Memory B cell (primary cell): Measurements from ENCODE around the gene CCDC63.

ENCODE experiments used
- ATAC-seq: fragments of 150-1000 bp; cut with Tn5 transposase; 2 replicates; pipeline ENCODE4 v1.10.0; 2021; ENCODE audit warnings: low read depth, mild to moderate bottlenecking, moderate library complexity
- DNase-seq, 2 donors: peaks; one replicate each; pipeline ENCODE4 v3.0.0; 2022; ENCODE audit warnings: low spot score in 2 of 2
- H3K27ac Mint-ChIP-seq: one replicate; pipeline ENCODE4 v1.8.0; 2022; ENCODE audit warnings: mild to moderate bottlenecking, moderate library complexity, mixed read lengths
- H3K27me3 Mint-ChIP-seq: one replicate; pipeline ENCODE4 v1.8.0; 2022; ENCODE audit warnings: mixed read lengths
- H3K36me3 Mint-ChIP-seq: one replicate; pipeline ENCODE4 v1.8.0; 2022; ENCODE audit warnings: mild to moderate bottlenecking, mixed read lengths
- H3K4me1 Mint-ChIP-seq: one replicate; pipeline ENCODE4 v1.8.0; 2022; ENCODE audit warnings: mixed read lengths
- H3K4me3 Mint-ChIP-seq: one replicate; pipeline ENCODE4 v1.8.0; 2022; ENCODE audit warnings: mild to moderate bottlenecking, moderate library complexity, mixed read lengths
- H3K9me3 Mint-ChIP-seq: one replicate; pipeline ENCODE4 v1.8.0; 2022; ENCODE audit warnings: mixed read lengths

Gene CCDC63

GRCh38 chr12:110822821-110823415, 23.9 kb upstream of the CCDC63 start:
- Mint-ChIP-seq H3K4me3 (no peak overlapping the region), H3K27ac (no peak overlapping the region), H3K36me3 (no peaks in the 10 kb centered on the region), H3K27me3 (peaks cover 5% of the 10 kb centered on the region), H3K4me1 (peaks cover 10% of the 10 kb centered on the region), H3K9me3 (peaks cover 2% of the 10 kb centered on the region)
- DNase-seq (no peak), ATAC-seq (no peak)

GRCh38 chr12:110824342-110824741, 22.4 kb upstream of the CCDC63 start:
- H3K4me3 Mint-ChIP-seq = no peak overlapping the region
- no peak overlapping the region for H3K27ac Mint-ChIP-seq
- ATAC-seq (no peak), DNase-seq (no peak)
- peaks cover 2% of the 10 kb centered on the region for H3K9me3 Mint-ChIP-seq
- H3K36me3 Mint-ChIP-seq = no peaks in the 10 kb centered on the region
- peaks cover 10% of the 10 kb centered on the region for H3K4me1 Mint-ChIP-seq
- H3K27me3 Mint-ChIP-seq = peaks cover 7% of the 10 kb centered on the region

DNA sequence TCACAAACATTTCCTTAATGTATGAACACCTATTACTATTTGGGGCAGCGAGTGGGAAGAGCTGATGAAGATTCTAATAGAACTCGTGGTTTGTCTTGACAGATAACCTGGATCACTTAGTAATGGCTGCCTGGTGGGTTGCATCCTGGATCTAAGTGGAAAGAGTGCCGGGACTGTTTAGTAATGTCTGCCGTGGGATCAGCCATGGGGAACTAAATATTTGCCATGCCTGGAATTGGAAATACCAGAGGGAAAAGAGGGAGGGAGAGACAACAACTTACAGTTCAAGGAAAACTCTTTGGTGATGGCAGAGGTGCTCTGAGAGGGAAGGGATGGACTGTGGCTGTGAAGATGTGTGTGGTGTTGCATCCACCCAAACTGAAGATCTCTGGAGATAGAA, 21.3 kb upstream of the CCDC63 start:
- no peak overlapping the region for H3K27ac Mint-ChIP-seq
- H3K27me3 Mint-ChIP-seq = peaks cover 7% of the 10 kb centered on the region
- ATAC-seq (no peak), DNase-seq (no peak)
- H3K9me3 Mint-ChIP-seq = peaks cover 2% of the 10 kb centered on the region
- H3K4me1 Mint-ChIP-seq = peaks cover 10% of the 10 kb centered on the region
- H3K36me3 Mint-ChIP-seq = no peaks in the 10 kb centered on the region
- peak overlapping the region; percentile 27 for H3K4me3 Mint-ChIP-seq

GRCh38 chr12:110826592-110827200, 20.1 kb upstream of the CCDC63 start:
- Mint-ChIP-seq H3K27ac (no peak overlapping the region), H3K4me1 (peaks cover 9% of the 10 kb centered on the region), H3K4me3 (peak overlapping the region; percentile 80), H3K27me3 (peaks cover 7% of the 10 kb centered on the region), H3K36me3 (no peaks in the 10 kb centered on the region), H3K9me3 (no peaks in the 10 kb centered on the region)
- peak; percentile 99 for ATAC-seq
- peak; percentile 85 to 89 for DNase-seq

DNA sequence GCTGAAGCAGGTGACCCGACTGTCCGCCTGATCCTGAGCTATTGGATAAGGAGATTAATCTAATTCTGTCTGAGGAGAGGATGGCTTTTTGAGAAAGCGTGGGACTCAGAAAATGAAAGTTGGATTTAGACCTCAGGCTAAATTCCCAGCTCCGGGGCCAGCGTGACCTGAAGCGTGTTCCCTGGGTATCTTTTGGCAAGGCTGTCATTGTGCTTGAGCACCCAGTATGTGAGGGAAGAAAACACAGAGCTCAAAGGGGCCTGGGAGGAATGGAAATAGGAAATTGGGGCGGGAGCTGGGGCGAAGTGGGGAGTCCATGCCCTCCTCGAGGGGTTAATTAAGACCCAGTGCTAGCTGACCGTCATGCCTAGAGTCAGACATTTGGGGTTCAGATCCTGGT, 17.5 kb upstream of the CCDC63 start:
- Mint-ChIP-seq H3K4me3 (no peak overlapping the region), H3K4me1 (peaks cover 6% of the 10 kb centered on the region)

DNA sequence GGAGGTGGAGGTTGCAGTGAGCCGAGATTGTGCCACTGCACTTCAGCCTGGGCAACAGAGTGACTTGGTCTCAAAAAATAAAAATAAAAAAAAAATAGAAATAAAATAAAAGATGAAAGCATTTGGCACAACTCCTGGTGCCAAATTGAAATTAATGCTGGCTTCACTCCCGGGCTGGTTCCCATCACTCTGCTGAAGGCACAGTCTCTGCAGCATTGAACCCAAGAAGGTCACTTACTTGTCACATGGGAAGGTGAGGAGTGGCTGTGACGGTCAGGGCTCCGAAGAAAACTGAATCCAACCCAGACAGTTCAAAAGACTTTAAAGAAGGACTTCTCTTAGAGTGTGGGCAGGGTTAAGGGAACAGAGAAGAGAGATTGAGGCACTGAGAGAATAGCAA, 10.5 kb upstream of the CCDC63 start:
- Mint-ChIP-seq H3K9me3 (no peaks in the 10 kb centered on the region), H3K27ac (no peak overlapping the region), H3K36me3 (no peaks in the 10 kb centered on the region), H3K4me1 (no peaks in the 10 kb centered on the region), H3K27me3 (peaks cover 5% of the 10 kb centered on the region), H3K4me3 (no peak overlapping the region)
- DNase-seq (no peak), ATAC-seq (no peak)

More for the DNA sequence above, 17.5 kb upstream of the CCDC63 start:
- no peak for ATAC-seq
- no peak for DNase-seq
- Mint-ChIP-seq H3K27ac (no peak overlapping the region), H3K36me3 (no peaks in the 10 kb centered on the region), H3K27me3 (peaks cover 7% of the 10 kb centered on the region), H3K9me3 (no peaks in the 10 kb centered on the region)

DNA sequence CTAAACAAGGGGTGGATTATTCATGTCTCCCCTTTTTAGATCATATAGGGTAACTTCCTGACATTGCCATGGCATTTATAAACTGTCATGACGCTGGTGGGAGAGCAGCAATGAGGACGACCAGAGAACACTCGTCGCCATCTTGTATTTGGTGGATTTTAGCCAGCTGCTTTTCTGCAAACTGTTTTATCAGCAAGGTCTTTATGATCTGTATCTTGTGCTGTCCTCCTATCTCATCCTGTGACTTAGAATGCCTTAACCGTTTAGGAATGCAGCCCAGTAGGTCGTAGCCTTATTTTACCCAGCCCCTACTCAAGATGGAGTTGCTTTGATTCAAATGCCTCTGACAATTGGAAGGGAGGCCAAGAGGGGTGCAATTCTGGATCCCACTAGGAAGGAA, 5.8 kb upstream of the CCDC63 start:
- H3K27ac Mint-ChIP-seq = no peak overlapping the region
- H3K4me1 Mint-ChIP-seq = no peaks in the 10 kb centered on the region
- H3K27me3 Mint-ChIP-seq = peaks cover 2% of the 10 kb centered on the region
- no peaks in the 10 kb centered on the region for H3K9me3 Mint-ChIP-seq
- H3K36me3 Mint-ChIP-seq = no peaks in the 10 kb centered on the region
- ATAC-seq = no peak
- DNase-seq = no peak
- no peak overlapping the region for H3K4me3 Mint-ChIP-seq

GRCh38 chr12:110844131-110844530, 2.7 kb upstream of the CCDC63 start:
- Mint-ChIP-seq H3K9me3 (no peaks in the 10 kb centered on the region), H3K36me3 (no peaks in the 10 kb centered on the region), H3K27ac (no peak overlapping the region), H3K27me3 (peaks cover 7% of the 10 kb centered on the region), H3K4me3 (no peak overlapping the region), H3K4me1 (peaks cover 5% of the 10 kb centered on the region)
- ATAC-seq = no peak
- no peak for DNase-seq

- no peak overlapping the region for H3K27ac Mint-ChIP-seq
- no peak for ATAC-seq
- H3K4me3 Mint-ChIP-seq = no peak overlapping the region
- H3K36me3 Mint-ChIP-seq = no peaks in the 10 kb centered on the region
- peaks cover 5% of the 10 kb centered on the region for H3K27me3 Mint-ChIP-seq
- H3K4me1 Mint-ChIP-seq = peaks cover 5% of the 10 kb centered on the region
- no peak for DNase-seq
- H3K9me3 Mint-ChIP-seq = no peaks in the 10 kb centered on the region
Measured at GRCh38 chr12:110844551-110845338, 2.0 kb upstream of the CCDC63 start.

DNA sequence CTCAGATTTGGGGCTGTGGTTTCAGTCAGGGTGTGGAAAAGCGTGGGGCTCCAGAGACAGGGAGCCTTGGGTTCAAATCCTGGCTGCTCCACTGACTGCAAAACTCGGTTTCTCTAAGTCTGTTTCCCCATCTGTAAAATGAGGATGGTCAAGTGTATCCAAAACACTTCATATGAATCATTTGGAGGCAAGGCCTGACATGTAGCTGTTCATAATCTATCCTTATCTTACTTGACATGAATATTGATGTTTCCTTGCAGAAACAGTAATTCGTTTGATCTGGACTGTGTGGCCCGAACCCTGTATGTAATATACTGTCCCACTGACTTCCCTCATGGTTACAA, 1.5 kb upstream of the CCDC63 start:
- Mint-ChIP-seq H3K9me3 (no peaks in the 10 kb centered on the region), H3K27me3 (peaks cover 5% of the 10 kb centered on the region), H3K36me3 (no peaks in the 10 kb centered on the region), H3K27ac (no peak overlapping the region), H3K4me1 (peaks cover 5% of the 10 kb centered on the region), H3K4me3 (no peak overlapping the region)
- ATAC-seq (no peak), DNase-seq (no peak)

DNA sequence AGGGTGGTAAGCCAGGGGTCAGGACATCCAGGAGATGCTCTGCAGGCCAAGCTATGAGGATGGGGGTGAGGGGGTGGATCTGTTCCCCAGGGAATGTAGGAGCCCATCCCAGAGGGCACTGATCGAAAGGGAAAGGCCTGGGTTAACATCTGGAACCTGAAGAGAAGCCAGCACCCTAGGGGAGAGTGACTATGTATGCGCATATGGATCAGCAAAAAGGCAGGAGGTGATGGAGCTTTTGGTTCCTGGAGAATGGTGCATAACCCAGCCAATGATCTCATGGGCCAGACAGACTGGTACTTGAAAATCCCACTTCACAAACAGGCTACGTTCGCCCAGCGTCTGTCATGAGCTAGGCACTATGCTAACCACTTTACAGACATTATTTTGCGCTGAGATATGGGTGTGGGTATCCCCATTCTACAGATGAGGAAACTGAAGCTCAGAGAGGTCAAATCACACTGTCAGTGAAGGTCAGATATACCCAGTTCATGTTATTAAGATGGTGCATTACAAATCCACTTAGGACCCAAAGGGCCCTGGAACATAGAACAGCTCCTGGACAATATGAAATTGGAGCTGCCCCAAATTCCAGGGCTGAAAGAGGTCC, 1.6 kb downstream of the CCDC63 start:
- no peaks in the 10 kb centered on the region for H3K9me3 Mint-ChIP-seq
- H3K27ac Mint-ChIP-seq = no peak overlapping the region
- peaks cover 8% of the 10 kb centered on the region for H3K27me3 Mint-ChIP-seq
- ATAC-seq (no peak), DNase-seq (no peak)
- peaks cover 5% of the 10 kb centered on the region for H3K4me1 Mint-ChIP-seq
- H3K36me3 Mint-ChIP-seq = no peaks in the 10 kb centered on the region
- no peak overlapping the region for H3K4me3 Mint-ChIP-seq

- peaks cover 8% of the 10 kb centered on the region for H3K27me3 Mint-ChIP-seq
- no peak for DNase-seq
- no peak overlapping the region for H3K4me3 Mint-ChIP-seq
- H3K36me3 Mint-ChIP-seq = no peaks in the 10 kb centered on the region
- no peaks in the 10 kb centered on the region for H3K9me3 Mint-ChIP-seq
- H3K27ac Mint-ChIP-seq = no peak overlapping the region
- ATAC-seq = no peak
- H3K4me1 Mint-ChIP-seq = peaks cover 5% of the 10 kb centered on the region
Measured at GRCh38 chr12:110849221-110849620, 2.4 kb downstream of the CCDC63 start.

- Mint-ChIP-seq H3K36me3 (no peaks in the 10 kb centered on the region), H3K27me3 (peaks cover 8% of the 10 kb centered on the region), H3K9me3 (no peaks in the 10 kb centered on the region), H3K27ac (no peak overlapping the region), H3K4me1 (peaks cover 5% of the 10 kb centered on the region), H3K4me3 (no peak overlapping the region)
- ATAC-seq (no peak), DNase-seq (no peak)
Measured at GRCh38 chr12:110849748-110850403, 3.1 kb downstream of the CCDC63 start.

- no peak for DNase-seq
- ATAC-seq = no peak
- H3K27me3 Mint-ChIP-seq = peaks cover 8% of the 10 kb centered on the region
- H3K4me3 Mint-ChIP-seq = no peak overlapping the region
- no peak overlapping the region for H3K27ac Mint-ChIP-seq
- H3K4me1 Mint-ChIP-seq = peaks cover 5% of the 10 kb centered on the region
- no peaks in the 10 kb centered on the region for H3K9me3 Mint-ChIP-seq
- H3K36me3 Mint-ChIP-seq = no peaks in the 10 kb centered on the region
Measured at GRCh38 chr12:110850762-110851161, 4.0 kb downstream of the CCDC63 start.
